NCI-H2227 (cell line): ENCODE data around the gene D2HGDH.
"Not testable (repeated sequence)": the region's sequence is repeated elsewhere in the genome, so short reads cannot be mapped to it uniquely, and the experiment has no call there.

Experiments
- DNase-seq: peaks from one replicate; lab custom pipeline; 2025; ENCODE audit not compliant: unreplicated experiment; lab: John Stamatoyannopoulos, UW

The D2HGDH gene

DNA sequence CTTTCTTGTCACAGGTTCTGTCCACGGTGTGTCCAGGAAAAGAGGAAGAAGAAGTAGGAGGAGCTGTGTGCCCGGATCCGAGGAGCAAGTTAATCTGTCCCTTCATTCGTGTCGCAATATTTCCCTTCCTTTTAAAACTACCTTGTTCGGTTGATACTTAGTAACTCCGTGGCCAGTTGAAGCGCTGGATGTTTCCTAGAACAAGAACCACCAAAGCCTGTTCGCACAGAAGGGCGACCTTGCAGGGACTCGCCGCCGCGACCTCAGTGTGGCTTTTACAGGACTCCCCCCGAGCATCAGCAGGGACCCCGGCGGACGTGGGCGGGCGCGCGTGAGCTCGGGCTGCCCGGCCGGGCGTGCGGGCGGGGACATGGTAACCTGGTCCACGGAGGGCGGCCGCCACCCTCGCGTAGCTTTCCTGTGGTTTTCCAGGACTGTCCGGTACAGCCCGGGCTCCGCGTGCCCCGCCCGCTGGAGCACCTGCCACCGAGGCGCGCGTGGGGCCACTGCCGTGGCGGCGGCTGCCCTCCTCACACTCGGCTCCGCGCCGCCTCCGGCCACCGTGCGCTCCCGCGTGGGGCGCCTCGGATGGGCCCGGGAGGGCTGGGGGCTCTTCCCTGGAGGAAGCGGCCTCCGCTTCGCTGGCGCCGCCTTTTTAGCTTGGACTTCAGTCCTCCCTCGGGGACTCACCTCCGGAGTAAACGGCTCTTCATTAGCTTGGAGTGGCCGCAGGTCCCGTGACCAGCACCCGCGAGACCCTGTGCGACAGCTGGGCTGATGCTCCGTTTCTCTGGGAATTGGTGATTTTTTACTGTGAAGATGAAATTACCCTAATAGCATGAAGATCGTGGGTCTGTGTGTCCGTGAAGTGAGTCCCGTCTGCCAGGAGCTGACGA is 9.2 kb upstream of the D2HGDH start:
- no peak for DNase-seq

DNA sequence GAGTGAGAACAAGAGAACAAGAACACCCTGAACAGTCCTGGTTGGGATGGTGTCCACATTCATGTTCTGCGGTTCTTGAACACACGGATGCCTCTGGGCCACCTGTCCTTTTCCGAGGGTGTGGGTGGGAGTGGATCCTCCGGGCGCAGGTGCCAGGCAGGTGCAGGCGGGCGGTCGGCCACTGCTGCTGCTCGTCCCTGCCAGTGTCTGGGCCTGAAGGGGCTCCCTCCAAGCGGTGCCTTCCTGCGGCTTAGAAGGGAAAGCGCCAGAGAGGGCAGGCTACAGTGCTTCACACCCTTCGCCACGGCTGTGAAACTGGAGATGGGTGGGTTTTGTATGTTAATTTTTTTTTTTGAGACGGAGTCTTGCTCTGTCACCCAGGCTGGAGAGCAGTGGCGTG is 8.0 kb upstream of the D2HGDH start:
- DNase-seq = no peak

DNA sequence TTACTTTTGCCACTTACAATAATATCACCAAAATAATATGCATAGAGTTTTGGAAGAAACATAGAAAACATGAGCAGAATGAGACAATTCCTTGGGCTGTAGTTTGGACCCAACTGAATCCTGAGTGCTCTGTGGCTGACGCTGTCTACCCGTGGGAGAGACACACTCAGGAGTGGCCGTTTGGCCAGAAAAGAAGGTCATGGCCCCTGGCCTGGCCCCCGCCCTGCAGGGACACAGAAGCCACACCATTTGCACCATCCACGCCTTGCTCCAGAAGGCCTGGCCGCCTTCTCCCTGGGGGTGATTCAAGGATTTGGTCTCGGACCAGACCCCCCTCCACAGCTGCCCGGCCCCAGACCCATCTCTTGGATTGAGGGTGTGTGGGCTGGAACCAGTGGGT is 6.4 kb upstream of the D2HGDH start:
- DNase-seq = no peak

DNA sequence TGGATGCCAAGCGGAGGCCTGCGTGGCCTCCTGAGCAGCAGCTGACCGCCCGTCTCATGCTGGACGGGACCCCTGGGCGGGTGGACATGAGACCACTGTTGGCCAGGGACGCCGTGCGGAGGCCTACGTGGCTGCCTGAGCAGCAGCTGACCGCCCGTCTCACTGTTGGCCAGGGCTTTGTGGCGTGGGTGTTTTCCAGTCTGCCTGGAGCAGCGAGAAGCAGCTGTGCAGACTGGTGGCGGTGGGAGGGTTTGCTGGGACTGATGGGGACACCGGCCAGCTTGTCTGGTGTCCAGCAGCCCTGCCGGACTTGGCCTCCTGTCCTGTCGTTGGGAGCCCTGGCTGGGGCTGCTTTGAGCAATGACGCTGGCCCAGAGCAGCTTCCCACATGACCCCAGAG is 5.8 kb upstream of the D2HGDH start:
- no peak for DNase-seq

DNA sequence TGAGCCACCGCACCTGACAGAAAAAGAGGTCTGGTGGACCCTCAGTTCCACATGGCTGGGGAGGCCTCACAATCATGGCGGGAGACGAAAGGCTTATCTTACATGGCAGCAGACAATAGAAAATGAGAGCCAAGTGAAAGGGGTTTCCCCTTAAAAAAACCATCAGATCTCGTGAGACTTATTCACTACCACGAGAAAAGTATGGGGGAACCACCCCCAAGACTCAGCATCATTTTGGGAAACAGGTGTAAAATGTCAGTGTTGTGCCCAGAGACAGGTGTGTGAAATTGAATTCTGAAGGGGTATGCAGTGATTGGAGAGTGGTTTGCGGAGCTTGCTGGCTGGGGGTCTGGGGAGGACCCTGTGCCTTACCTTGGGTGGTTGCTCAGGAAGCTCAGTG is 4.6 kb upstream of the D2HGDH start:
- no peak for DNase-seq

DNA sequence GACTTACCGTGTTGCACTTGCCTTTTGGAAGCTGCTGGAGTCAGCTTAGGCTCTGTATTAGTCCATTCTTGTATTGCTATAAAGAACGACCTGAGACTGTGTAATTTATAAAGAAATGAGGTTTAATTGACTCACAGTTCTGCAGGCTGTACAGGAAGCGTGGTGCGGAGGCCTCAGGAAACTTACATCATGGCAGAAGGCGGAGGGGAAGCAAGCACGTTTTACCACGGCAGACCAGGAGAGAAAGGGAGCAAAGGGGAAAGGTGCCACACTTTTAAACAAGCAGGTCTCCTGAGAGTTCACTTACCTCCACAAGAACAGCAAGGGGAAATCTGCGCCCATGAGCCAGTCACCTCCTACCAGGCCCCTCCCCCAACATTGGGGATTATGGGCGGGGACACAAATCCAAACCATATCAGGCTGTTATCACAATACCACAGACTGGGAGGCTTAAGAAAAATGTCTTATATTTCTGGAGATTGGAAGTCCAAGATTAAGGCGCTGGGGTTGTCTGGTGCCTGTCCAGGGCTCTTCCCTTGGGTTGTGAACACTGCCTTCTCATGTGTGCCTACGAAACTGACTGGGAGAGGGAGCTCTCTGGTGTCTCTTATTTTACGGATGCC is 3.6 kb upstream of the D2HGDH start:
- DNase-seq = no peak

DNA sequence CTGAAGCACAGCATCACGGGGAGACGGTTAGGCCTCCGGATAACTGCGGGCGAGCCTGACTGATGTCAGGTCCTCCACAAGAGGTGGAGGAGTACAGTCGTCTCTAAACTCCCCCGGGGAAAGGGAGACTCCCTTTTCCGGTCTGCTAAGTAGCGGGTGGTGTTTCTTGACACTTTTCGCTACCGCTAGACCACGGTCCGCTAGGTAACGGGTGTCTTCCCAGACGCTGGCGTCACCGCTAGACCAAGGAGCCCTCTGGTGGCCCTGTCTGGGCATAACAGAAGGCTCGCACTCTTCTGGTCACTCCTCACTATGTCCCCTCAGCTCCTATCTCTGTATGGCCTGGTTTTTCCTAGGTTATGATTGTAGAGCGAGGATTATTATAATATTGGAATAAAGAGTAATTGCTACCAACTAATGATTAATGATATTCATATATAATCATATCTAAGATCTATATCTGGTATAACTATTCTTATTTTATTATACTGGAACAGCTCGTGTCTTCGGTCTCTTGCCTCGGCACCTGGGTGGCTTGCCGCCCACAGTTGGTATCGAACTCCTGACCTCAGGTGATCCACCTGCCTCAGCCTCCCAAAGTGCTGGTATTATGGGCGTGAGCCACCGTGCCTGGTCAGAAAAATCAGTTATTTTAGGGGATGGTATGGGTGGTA is 1.8 kb upstream of the D2HGDH start:
- DNase-seq = not testable (repeated sequence)

DNA sequence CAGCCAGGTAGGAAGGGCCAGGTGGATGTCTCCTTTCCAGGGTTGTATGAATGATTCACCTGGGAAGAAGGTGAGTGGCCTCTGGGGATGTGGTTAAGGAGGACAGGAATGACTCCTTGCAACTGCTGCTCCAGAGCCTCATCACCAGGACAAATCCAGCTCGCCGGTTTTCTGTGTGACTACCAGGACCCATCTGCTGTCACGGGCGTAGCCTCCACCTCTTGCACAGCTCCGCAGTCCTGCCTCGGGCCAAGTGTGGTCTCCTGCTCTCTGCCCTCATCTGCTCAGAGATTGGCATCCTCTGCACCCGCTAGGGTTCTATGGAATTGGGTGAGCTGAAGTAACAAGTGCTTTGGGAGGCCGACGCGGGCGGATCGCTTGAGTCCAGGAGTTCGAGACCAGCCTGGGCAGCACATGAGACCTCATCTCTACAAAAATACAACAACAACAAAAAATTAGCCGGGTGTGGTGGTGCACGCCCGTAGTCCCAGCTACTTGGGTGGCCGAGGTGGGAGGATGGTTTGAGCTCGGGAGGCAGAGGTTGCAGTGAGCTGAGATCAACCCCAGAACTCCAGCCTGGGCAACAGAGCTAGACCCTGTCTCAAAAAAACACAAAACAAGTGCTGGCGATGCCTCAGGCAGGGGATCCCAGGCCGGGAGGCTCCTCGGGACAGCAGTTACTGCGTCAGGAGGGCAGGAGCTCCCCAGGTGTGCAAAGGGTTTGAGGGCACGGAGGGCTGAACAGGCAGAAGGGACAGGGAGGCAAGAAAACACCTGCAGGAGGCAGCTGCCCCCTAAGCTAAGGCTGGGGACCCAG is 831 bp upstream of the D2HGDH start:
- no peak for DNase-seq

DNA sequence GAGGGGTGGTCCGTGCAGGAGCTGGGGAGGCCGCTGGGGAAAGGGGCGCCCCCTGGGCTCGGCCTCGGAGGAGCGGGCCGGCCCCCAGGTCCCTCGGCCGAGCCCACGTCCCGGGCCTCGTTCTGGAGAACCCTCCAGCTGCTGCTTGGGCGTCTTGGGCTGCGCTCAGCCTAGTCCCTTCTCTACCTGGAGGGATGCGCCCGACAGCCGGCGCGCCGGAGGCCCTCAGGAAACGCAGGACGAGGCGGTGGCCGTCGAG is 293 bp upstream of the D2HGDH start:
- DNase-seq = no peak

DNA sequence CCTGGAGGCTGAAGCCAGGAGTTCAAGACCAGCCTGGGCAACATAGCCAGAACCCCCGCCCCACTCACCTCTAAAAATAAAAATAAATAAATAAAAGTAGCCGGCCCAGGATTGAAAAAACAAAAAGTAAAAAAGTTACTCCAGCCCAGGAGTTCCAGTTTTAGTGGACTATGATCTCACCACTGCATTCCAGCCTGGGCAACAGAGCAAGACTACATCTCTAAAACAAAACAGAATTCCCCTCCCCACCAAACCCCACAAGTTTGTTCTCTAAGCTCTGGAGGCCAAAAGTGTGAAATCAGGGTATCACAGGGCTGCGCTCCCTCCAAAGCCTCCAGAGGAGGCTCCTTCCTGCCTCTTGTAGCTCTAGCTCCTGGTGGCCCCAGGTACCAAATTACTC is 1.7 kb downstream of the D2HGDH start:
- DNase-seq = no peak

DNA sequence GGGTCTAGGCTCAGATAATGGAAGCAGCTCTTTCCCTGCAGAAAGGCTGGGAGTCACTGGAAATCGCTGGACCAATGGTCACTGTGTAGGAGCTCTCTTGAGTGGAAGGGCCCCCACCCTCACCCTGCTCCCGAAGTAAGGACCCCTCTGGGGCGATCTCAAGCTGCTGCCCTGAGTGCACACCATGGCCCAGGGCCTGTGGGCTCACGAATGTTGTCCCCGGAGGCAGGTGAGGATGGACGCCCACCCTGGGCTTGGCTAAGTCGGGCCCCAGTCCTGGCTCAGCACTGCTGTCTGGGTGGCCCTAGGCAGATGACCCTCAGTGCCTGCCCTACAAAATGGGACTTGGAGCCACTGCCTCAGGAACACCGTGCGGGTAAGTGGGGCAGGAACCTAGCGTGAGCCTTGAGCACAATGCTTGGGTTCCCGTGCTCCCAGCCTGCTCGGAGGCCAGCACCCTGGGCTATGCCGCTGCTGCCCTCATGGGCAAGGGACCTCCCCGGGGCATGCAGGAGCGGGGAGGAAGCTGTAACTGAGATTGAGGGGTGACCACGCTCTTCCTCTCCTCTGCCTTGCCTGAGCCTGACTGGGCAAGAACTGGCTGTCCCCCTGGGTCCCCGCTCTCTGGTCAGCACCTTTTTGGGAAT is 3.7 kb downstream of the D2HGDH start:
- DNase-seq = no peak

DNA sequence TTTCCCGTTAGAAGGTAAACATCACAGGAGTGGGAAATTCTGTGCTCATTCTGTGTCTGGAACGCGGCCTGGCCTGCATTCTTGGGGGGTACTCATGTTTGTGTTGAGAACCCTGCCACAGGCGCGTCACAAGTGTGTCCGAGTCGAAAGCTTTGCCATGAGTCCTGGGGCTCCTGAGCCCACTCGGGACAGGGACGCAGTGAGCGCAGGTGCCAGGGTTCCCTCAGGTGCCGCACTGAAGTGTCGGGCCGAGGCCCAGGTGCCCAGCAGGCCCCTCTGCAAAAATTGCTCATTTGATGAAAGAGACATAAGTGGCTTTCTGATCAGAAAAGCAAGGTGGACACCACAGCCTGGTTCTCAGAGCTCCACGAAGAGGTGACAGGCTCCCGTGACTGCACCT is 4.7 kb downstream of the D2HGDH start:
- no peak for DNase-seq

DNA sequence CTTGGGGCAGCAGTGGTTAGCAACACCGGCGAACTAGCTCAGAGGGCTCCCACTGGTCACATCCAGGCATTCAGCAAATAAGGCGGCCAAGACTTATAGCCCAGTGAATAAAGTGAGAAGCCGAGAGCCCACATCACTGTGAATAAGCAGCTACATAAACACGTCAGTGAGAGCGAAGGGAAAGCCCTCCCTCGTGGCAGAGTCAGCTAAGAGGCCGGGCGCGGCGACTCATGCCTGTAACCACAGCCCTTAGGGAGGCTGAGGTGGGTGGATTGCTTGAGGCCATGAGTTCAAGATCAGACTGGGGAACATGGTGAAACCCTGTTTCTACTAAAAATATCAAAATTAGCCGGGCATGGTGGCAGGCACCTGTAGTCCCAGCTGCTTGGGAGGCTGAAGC is 5.2 kb downstream of the D2HGDH start:
- no peak for DNase-seq

DNA sequence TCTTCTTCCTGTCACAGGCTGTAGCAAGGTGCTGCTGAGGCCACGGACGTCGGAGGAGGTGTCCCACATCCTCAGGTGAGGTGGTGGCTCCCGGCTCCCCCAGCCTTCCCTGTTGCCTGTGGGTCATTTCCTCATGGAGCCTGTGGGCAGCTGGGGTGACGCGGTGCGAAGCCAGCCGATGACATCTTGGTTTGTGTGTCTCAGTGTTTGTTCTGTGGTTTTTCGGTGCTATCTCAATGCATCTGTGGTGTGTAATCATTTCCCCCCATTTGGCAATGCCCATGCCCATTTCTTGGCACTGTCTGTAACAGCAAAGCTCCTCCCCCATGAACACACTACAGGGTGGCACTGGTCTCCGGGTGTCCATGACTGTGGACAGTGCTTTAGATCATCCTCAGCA is 6.6 kb downstream of the D2HGDH start:
- no peak for DNase-seq

DNA sequence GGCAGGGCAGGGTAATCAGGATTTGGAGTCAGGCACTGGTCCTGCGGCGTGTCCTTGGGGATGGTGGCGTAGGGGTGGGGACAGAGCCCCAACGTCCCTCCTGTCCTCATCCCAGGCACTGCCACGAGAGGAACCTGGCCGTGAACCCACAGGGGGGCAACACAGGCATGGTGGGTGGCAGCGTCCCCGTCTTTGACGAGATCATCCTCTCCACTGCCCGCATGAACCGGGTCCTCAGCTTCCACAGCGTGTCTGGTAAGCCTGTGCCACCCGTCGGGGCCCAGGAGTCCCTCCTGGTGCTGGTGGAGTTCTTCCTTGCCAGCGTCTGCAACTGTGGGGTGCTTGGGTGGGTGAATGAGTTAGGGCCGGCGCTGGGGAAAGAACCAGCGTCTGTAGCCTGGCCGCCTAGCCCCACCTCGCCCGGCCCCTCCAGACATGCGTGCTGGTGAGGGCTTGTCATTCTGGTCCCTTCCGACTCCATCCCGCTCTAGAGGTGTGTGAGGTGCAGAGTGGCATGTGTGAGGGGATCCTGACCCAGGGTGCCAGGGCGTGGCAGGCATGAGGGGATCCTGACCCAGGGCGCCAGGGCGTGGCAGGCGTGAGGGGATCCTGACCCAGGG is 8.0 kb downstream of the D2HGDH start:
- DNase-seq = no peak

DNA sequence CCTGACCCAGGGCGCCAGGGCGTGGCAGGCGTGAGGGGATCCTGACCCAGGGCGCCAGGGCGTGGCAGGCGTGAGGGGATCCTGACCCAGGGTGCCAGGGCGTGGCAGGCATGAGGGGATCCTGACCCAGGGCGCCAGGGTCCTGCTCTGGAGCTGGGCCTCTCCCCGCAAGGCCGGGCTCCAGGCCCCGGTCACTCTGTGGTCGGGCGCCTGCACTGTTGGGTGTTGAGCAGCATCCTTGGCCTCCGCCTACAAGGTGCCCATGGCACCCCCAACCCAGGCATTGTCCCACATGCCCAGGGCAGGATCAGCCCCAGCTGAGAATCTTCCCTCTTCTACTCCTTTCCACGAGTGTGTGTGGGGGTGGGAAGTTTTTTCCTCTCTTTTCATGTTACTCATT is 8.6 kb downstream of the D2HGDH start:
- DNase-seq = not testable (repeated sequence)

DNA sequence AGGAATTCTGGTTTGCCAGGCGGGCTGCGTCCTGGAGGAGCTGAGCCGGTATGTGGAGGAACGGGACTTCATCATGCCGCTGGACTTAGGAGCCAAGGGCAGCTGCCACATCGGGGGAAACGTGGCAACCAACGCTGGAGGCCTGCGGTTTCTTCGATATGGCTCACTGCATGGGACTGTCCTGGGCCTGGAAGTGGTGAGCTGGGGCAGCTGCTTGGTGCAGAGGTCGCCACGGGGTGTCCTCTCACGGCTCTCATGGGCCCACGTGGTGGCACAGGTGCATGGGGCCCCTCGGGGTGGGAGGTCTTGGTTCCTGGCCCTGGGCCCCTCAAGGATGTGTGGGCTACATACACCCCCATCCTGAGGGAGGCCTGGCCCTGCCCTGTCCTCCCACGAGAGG is 9.2 kb downstream of the D2HGDH start:
- no peak for DNase-seq

DNA sequence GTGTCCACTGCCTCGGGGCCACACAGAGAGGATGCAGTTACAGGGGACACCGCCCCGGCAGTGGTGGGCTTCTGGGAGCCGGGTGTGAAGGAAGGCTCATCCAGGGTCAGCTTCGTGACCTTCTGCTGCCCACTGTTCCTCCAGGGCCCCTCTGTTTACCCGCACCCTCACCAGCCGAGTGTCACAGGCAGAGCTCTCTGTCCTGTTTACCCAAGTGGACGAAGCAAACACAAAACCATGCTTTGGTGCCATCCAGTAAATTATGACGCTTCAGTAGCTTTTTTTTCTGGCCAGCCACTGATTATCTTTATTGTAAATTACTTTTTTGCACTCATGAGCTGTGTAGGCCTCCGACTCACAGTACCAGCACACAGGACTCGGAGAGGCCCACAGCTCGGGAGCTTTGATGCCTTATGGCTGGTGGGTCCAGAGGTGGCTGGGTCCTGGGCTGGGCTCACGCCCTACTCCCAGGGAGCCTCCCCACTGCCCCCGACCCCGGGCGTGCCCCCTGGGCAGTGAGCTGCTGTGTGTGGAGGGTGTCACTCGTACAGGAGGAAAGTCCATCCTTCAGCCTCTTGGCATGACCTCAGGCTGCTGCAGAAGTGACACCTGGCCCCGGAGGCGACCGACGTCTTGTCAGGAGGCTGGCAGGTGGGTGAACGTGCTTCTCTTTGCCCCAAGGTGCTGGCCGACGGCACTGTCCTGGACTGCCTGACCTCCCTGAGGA is 9.8 kb downstream of the D2HGDH start:
- no peak for DNase-seq

DNA sequence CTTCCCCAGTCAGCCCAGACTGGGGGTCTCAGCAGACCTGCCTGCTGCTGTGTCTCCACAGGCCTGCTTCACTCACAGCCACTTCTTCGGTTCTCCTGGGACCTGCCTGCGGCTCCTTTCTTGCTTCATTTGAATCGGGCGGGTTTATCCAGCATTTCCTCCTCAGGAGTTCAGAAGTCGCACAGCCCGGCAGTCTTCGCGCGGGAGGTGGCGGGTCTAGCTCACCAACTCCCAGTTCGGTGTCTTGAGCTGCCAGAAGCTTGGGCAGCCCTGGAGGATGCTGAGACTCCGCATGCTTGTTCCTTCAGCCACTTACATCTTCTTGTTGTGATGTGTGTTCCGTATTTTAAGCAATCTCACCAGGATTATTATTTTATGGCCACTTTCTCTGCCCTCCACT is 10.8 kb downstream of the D2HGDH start:
- DNase-seq = no peak

DNA sequence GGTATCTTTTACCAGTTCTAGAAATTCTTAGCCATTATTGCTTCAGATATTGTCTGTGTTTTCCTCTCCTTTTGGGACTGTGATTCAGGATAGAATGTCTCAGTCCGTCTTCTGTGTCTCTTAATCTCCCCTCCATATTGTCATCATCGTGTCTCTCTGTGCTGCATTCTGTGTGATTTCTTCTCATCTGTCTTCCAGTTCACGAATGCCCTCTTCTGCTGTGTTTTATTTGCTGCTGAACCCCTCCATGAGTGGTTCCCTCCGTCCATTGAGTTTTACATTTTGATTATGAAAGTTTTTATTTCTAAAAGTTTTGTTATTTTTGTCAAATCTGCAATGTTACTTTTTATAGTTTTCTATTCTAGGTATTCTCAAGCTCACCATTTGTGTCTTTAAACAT is 11.7 kb downstream of the D2HGDH start:
- no peak for DNase-seq
